A549 (cell line): ENCODE results near the gene MED17. TPM values are rescaled to one million over a fixed set of nuclear protein-coding genes. Genes with fewer than 3 reads are reported as not detected.

ENCODE experiments used
- ATAC-seq, 2 experiments: fragments of 200-7000 bp in 1 of 2; fragments of >200 bp in 1 of 2; cut with Nextera tagmentation in 1 of 2; cut with Tn5 transposase in 1 of 2; 3 replicates each; pipeline versions ENCODE4 v1.8.0 to v1.9.1; 2018 to 2020; ENCODE audit warnings: mild to moderate bottlenecking in 1 of 2, moderate library complexity in 1 of 2
- CTCF ChIA-PET: fragments of 300-600 bp; sonication (Branson Sonifier 250); formaldehyde crosslinking; extraction: SDS; loops from one replicate; lab custom pipeline; 2021; ENCODE audit warnings: antibody characterized with exemption, inconsistent platforms; lab: Yijun Ruan, JAX
- POLR2A ChIA-PET: fragments of 350-600 bp; formaldehyde crosslinking; extraction: SDS; loops from one replicate; lab custom pipeline; 2021; ENCODE audit warnings: antibody characterized with exemption, inconsistent platforms; lab: Yijun Ruan, JAX
- DNase-seq, 2 experiments: peaks; one replicate each; pipeline versions ENCODE4 v3.0.0 to v3.0.0-alpha.2; 2011 to 2016; ENCODE audit warnings: low read depth in 1 of 2, low spot score in 1 of 2
- FAIRE-seq: peaks from 2 replicates; lab custom pipeline; 2011; peaks lifted over from hg19 to GRCh38; lab: Jason Lieb, UNC
- H3K27ac ChIP-seq, 2 experiments: fragments of >200 bp; sonication (Bioruptor Twin); formaldehyde crosslinking; 3 replicates each; pipeline ENCODE4 v1.5.1; 2016 to 2017
- H3K4me1 ChIP-seq: fragments of >200 bp; sonication (Bioruptor Twin); formaldehyde crosslinking; 3 replicates; pipeline ENCODE4 v1.6.1; 2016
- H3K4me2 ChIP-seq: fragments of >200 bp; sonication (Bioruptor Twin); formaldehyde crosslinking; 3 replicates; pipeline ENCODE4 v1.6.1; 2016
- H3K4me3 ChIP-seq: fragments of >200 bp; sonication (Bioruptor Twin); formaldehyde crosslinking; 3 replicates; pipeline ENCODE4 v1.5.1; 2016
- H3K9me3 ChIP-seq: fragments of >200 bp; sonication (Bioruptor Twin); formaldehyde crosslinking; 3 replicates; pipeline ENCODE4 v1.6.1; 2016
- BCL3 ChIP-seq: fragments of >200 bp; sonication (Bioruptor Twin); formaldehyde crosslinking; IDR thresholded peaks from 3 replicates; pipeline ENCODE4 v1.6.1; 2016
- CBX2 ChIP-seq: fragments of 200-600 bp; sonication (generic); IDR thresholded peaks from 2 replicates; pipeline ENCODE4 v1.6.1; 2016; ENCODE audit warnings: low read depth, mild to moderate bottlenecking, borderline replicate concordance
- CHD2 ChIP-seq: fragments of 150-350 bp; IDR thresholded peaks from 2 replicates; pipeline ENCODE4 v1.6.1; 2014; ENCODE audit warnings: low read length; ENCODE audit not compliant: partially characterized antibody
- CHD4 ChIP-seq: fragments of 200-600 bp; sonication (generic); IDR thresholded peaks from 2 replicates; pipeline ENCODE4 v1.6.1; 2016; ENCODE audit warnings: antibody characterized with exemption, mild to moderate bottlenecking, borderline replicate concordance
- E2F6 ChIP-seq: IDR thresholded peaks from 2 replicates; pipeline ENCODE4 v1.6.1; 2012; ENCODE audit warnings: low read depth, borderline replicate concordance
- EHMT2 ChIP-seq: fragments of 200-600 bp; sonication (generic); IDR thresholded peaks from 2 replicates; pipeline ENCODE4 v1.6.1; 2016; ENCODE audit warnings: antibody characterized with exemption, low read depth, mild to moderate bottlenecking, moderate library complexity
- EP300 ChIP-seq, 2 experiments: fragments of >200 bp; sonication (Bioruptor Twin); formaldehyde crosslinking; IDR thresholded peaks; 2 replicates in 1 of 2; 3 replicates in 1 of 2; pipeline ENCODE4 v1.6.1; 2016 to 2017
- ESRRA ChIP-seq: fragments of 150-350 bp; IDR thresholded peaks from 2 replicates; pipeline ENCODE4 v1.6.1; 2014; ENCODE audit warnings: mild to moderate bottlenecking, low read length, borderline replicate concordance
- FOSB ChIP-seq: fragments of 250-450 bp; sonication (Bioruptor Pico); IDR thresholded peaks from 2 replicates; pipeline ENCODE4 v1.5.0; 2020; ENCODE audit warnings: mild to moderate bottlenecking, moderate library complexity
- FOXS1 ChIP-seq: fragments of 250-450 bp; sonication (Bioruptor Pico); IDR thresholded peaks from 2 replicates; pipeline ENCODE4 v1.5.0; 2020; ENCODE audit warnings: mild to moderate bottlenecking, moderate library complexity
- GATA3 ChIP-seq: IDR thresholded peaks from 2 replicates; pipeline ENCODE4 v1.6.1; 2012; ENCODE audit warnings: borderline replicate concordance
- HES2 ChIP-seq: fragments of >200 bp; sonication (Bioruptor Twin); formaldehyde crosslinking; IDR thresholded peaks from 2 replicates; pipeline ENCODE4 v1.6.1; 2016
- HEYL ChIP-seq: fragments of 250-450 bp; sonication (Bioruptor Pico); IDR thresholded peaks from 2 replicates; pipeline ENCODE4 v1.8.0; 2021; ENCODE audit warnings: mild to moderate bottlenecking, moderate library complexity
- HMGXB4 ChIP-seq: fragments of 250-450 bp; sonication (Bioruptor Pico); IDR thresholded peaks from 2 replicates; pipeline ENCODE4 v1.5.0; 2021; ENCODE audit warnings: mild to moderate bottlenecking, moderate library complexity, borderline replicate concordance
- HOXB13 ChIP-seq: fragments of 250-450 bp; sonication (Bioruptor Pico); IDR thresholded peaks from 2 replicates; pipeline ENCODE4 v1.5.0; 2020; ENCODE audit warnings: low read depth, mild to moderate bottlenecking, moderate library complexity
- JUNB ChIP-seq: fragments of >200 bp; sonication (Bioruptor Twin); formaldehyde crosslinking; IDR thresholded peaks from 2 replicates; pipeline ENCODE4 v1.6.1; 2016
- KDM1A ChIP-seq: fragments of 200-600 bp; sonication (generic); IDR thresholded peaks from 2 replicates; pipeline ENCODE4 v1.6.1; 2016; ENCODE audit warnings: low read depth, mild to moderate bottlenecking
- MAX ChIP-seq: IDR thresholded peaks from 2 replicates; pipeline ENCODE4 v1.6.1; 2012
- MYC ChIP-seq: IDR thresholded peaks from 2 replicates; pipeline ENCODE4 v1.6.1; 2012; ENCODE audit warnings: mild to moderate bottlenecking, inconsistent platforms, low read length, improper control_type of control experiment, borderline replicate concordance
- NFE2L2 ChIP-seq: fragments of 150-350 bp; conservative IDR thresholded peaks from 2 replicates; pipeline ENCODE4 v1.6.1; 2014; ENCODE audit warnings: low read length
- PHF8 ChIP-seq: fragments of 200-600 bp; sonication (generic); IDR thresholded peaks from 2 replicates; pipeline ENCODE4 v1.6.1; 2016; ENCODE audit warnings: low read depth, mild to moderate bottlenecking, antibody characterized with exemption, moderate library complexity, borderline replicate concordance
- POLR2A ChIP-seq: IDR thresholded peaks from 2 replicates; pipeline ENCODE4 v1.6.1; 2012; ENCODE audit warnings: mild to moderate bottlenecking, low read length
- RNF2 ChIP-seq: fragments of 200-600 bp; sonication (generic); IDR thresholded peaks from 2 replicates; pipeline ENCODE4 v1.6.1; 2016; ENCODE audit warnings: low read depth, mild to moderate bottlenecking, antibody characterized with exemption, moderate library complexity, borderline replicate concordance
- SMC3 ChIP-seq: fragments of >200 bp; sonication (Bioruptor Twin); formaldehyde crosslinking; IDR thresholded peaks from 3 replicates; pipeline ENCODE4 v1.6.1; 2018; ENCODE audit warnings: inconsistent platforms
- TFCP2L1 ChIP-seq: fragments of 250-450 bp; sonication (Bioruptor Pico); IDR thresholded peaks from 2 replicates; pipeline ENCODE4 v1.5.0; 2021; ENCODE audit warnings: mild to moderate bottlenecking
- USF2 ChIP-seq: fragments of 450-650 bp; IDR thresholded peaks from 2 replicates; pipeline ENCODE4 v1.6.1; 2014; ENCODE audit warnings: antibody characterized with exemption
- ZC3H11A ChIP-seq: fragments of 450-650 bp; IDR thresholded peaks from 2 replicates; pipeline ENCODE4 v1.6.1; 2014; ENCODE audit warnings: antibody characterized with exemption, mild to moderate bottlenecking
- ZFP36 ChIP-seq: fragments of 450-650 bp; IDR thresholded peaks from 2 replicates; pipeline ENCODE4 v1.6.1; 2014; ENCODE audit warnings: borderline replicate concordance; ENCODE audit not compliant: partially characterized antibody
- WGBS: methylation state at CpG from one replicate; pipeline ENCODE4 v1.1.6; 2017; ENCODE audit errors: missing lambda C conversion rate; 5-methylcytosine and 5-hydroxymethylcytosine counted together
- polyA plus RNA-seq, 4 experiments: library from polyadenylated mRNA; depleted of rRNA in 3 of 4; stranded (reverse); fragments of >200 nt; fragmentation: RNase III in 1 of 4; extraction: RNeasy Plus Mini Kit Qiagen cat#74134 plus additional on column Dnase treatment in 1 of 4; gene quantifications; 2 replicates in 3 of 4; 3 replicates in 1 of 4; pipeline ENCODE4 v1.2.3, GENCODE V29; 2011 to 2017

The MED17 gene
- polyA plus RNA-seq, 2 of the 4 experiments (the other 2 are of a cell fraction): 16.2 to 20.3 TPM

GRCh38 chr11:93801366-93801765 is 17.3 kb downstream of the MED17 start:
- no peak for FAIRE-seq
- Histone ChIP-seq H3K4me3 (no peak overlapping the region), H3K9me3 (no peaks in the 10 kb centered on the region), H3K4me1 (no peaks in the 10 kb centered on the region), H3K4me2 (no peak overlapping the region), H3K27ac (no peak overlapping the region)
- no peak for DNase-seq
- WGBS: 87% methylated on average over 2 of the region's 2 CpGs
- POLR2A ChIA-PET: interaction anchor here (1.5 kb wide), 1 partner anchor 17 kb away, joined by 6 read pairs; the partner anchor contains the start of gene MED17
- ATAC-seq: no peak
- CTCF ChIA-PET: interaction anchor here (0.5 kb wide), 1 partner anchor 717 kb away, joined by 4 read pairs; no protein-coding TSS in a partner anchor
- TF ChIP-seq RNF2 (no peak), EP300 (IDR thresholded peaks at IDR 0.05) (no peak), GATA3 (no peak), CHD4 (no peak), MYC (no peak), E2F6 (no peak), POLR2A (no peak), ZC3H11A (no peak), HMGXB4 (CRISPR knock-in tag) (no peak), HES2 (no peak), JUNB (no peak), PHF8 (no peak), CBX2 (no peak), USF2 (no peak), KDM1A (no peak), TFCP2L1 (no peak), BCL3 (no peak), ESRRA (no peak), HEYL (CRISPR knock-in tag) (no peak), SMC3 (no peak)
- TF ChIP-seq, all 56 proteins: peak for 0

- TF ChIP-seq CHD2 (no peak), POLR2A (no peak), EP300 (IDR thresholded peaks at IDR 0.05) (no peak), TFCP2L1 (no peak), EHMT2 (no peak), CHD4 (no peak), HOXB13 (CRISPR knock-in tag) (no peak), NFE2L2 (no peak), HES2 (no peak), ZFP36 (no peak), MYC (no peak), FOXS1 (no peak), FOSB (CRISPR knock-in tag) (no peak), MAX (no peak)
- ChIA-PET CTCF (no interaction called here), POLR2A (no interaction called here)
- no peak for ATAC-seq
- Histone ChIP-seq H3K4me1 (no peaks in the 10 kb centered on the region), H3K9me3 (no peaks in the 10 kb centered on the region), H3K27ac (no peak overlapping the region), H3K4me2 (no peak overlapping the region), H3K4me3 (no peak overlapping the region)
- DNase-seq: no peak
- 92% methylated on average over 2 of the region's 2 CpGs for WGBS
- FAIRE-seq: no peak
These were observed 20.8 kb downstream of the MED17 start for GRCh38 chr11:93804879-93805278.
